ENCODE results near the gene CDPF1. TPM values are rescaled to one million over a fixed set of nuclear protein-coding genes. Genes with fewer than 3 reads are reported as not detected.

The CDPF1 gene
- total and polyA plus RNA-seq, 10 donors = 7.7 to 19.6 (median 9.5) TPM

- H3K27ac ChIP-seq = no peak overlapping the region
- intact Hi-C loops (cut with DNase I; ENCODE audit: low total_unique reads) = no loop called here
These were observed 54.5 kb downstream of the CDPF1 start for GRCh38 chr22:46195487-46196165.

More at GRCh38 chr22:46195487-46196165, 54.5 kb downstream of the CDPF1 start:
- no peak for DNase-seq
- peaks cover 0 to 20% (median 4%) of the 10 kb centered on the region in 6 donors for H3K4me1 ChIP-seq
- 85 to 90% (median 87%) methylated on average over 18 of the region's 18 CpGs for WGBS, 5 donors
- TF ChIP-seq POLR2A (IDR thresholded peaks at IDR 0.05) (no peak), POLR2AphosphoS5 (IDR thresholded peaks at IDR 0.05) (no peak), CTCF (IDR thresholded peaks at IDR 0.05 in 8 of 11, conservative IDR thresholded peaks at IDR 0.05 in 3 of 11) (no peak)
- H3K4me3 ChIP-seq = no peak overlapping the region
- no peaks in the 10 kb centered on the region for H3K9me3 ChIP-seq
- H3K27me3 ChIP-seq (replicated peaks in 1 of 7) = no peaks in the 10 kb centered on the region
- H3K36me3 ChIP-seq = peaks cover 0 to 37% (median 19%) of the 10 kb centered on the region in 6 donors

Other genes starting within 250 kb of the CDPF1 start
- 10 to 100 TPM; 21.2 to 40.9 (median 24.8) TPM for gene PPARA, start 99.8 kb downstream of the CDPF1 start, total RNA-seq
- 1 to 10 TPM; 2.0 to 5.8 (median 2.4) TPM for gene PPARA, start 99.8 kb downstream of the CDPF1 start, polyA plus RNA-seq
- gene PKDREJ, start 13.1 kb upstream of the CDPF1 start, total RNA-seq = under 1 TPM in 1 of 7 donors, not detected in 6; 0.06 TPM
- gene PKDREJ, start 13.1 kb upstream of the CDPF1 start, polyA plus RNA-seq = under 1 TPM in 2 of 3 donors, not detected in 1; 0.02 TPM
- gene TTC38, start 17.7 kb upstream of the CDPF1 start, total RNA-seq = 10 to 100 TPM; 32.5 to 51.9 (median 34.7) TPM
- gene TTC38, start 17.7 kb upstream of the CDPF1 start, polyA plus RNA-seq = 10 to 100 TPM; 13.8 to 21.4 (median 15.2) TPM
- 1 to 10 TPM; 1.3 to 5.2 (median 3.2) TPM for gene GTSE1, start 46.6 kb upstream of the CDPF1 start, total RNA-seq
- 1 to 10 TPM; 1.3 to 4.9 (median 2.8) TPM for gene GTSE1, start 46.6 kb upstream of the CDPF1 start, polyA plus RNA-seq
- gene TRMU, start 85.4 kb upstream of the CDPF1 start, total RNA-seq = 10 to 100 TPM; 43.1 to 59.6 (median 49.8) TPM
- 10 to 100 TPM; 23.7 to 32.4 (median 25.0) TPM for gene TRMU, start 85.4 kb upstream of the CDPF1 start, polyA plus RNA-seq